GM21737 (cell line): ENCODE data around the gene C19orf85.
"Not testable (repeated sequence)": the region's sequence is repeated elsewhere in the genome, so short reads cannot be mapped to it uniquely, and the experiment has no call there.

Experiments
- ATAC-seq: cut with Tn5 transposase; IDR thresholded peaks from one replicate; pipeline ENCODE4 v1.9.1; 2021; ENCODE audit warnings: mild to moderate bottlenecking, moderate library complexity; ENCODE audit not compliant: unreplicated experiment

Gene C19orf85

DNA sequence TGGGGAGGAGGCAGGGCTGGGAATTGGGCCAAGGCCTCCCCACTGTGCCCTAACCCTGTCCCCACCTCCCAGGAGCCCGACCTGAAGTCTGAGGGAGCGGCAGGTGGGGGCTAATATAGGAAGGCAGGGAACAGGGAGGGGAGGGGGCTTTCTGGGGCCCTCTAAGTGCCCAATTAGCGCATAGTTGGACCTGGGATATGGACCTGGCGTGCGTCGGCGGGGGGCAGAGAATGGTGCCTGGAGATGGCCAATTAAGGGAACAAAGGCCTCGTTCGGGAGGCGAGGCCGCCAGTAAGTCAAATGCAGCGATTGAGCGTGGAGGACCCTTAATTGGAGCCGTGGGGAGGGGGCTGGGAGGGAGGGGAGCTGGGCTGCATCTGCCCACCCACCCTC is at the start of gene C19orf85:
Gene C19orf85 (minus strand): TSS at position 90 of the 393 bp plus-strand sequence. CDS start 197 bp downstream, outside the sequence.
- ATAC-seq = no peak

DNA sequence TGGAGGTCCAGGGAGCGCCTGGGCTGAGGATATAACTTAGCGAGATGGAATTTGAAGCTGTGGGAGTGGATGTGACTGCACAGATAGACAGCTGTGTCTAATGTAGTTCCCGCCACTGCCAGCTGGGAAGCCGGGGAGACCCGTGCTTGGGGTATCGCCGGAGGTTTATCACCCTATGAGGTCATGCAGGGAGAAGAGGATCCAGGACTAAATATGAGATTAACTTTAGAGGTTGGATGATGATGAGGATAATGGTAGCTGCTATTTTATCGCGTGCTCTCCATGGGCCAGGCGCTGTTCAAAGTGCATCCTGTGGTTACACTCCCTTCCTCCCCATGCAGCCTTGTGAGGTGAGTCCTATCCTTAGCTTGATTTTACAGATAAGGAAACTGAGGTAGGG is 43.6 kb upstream of the C19orf85 start:
- no peak for ATAC-seq

DNA sequence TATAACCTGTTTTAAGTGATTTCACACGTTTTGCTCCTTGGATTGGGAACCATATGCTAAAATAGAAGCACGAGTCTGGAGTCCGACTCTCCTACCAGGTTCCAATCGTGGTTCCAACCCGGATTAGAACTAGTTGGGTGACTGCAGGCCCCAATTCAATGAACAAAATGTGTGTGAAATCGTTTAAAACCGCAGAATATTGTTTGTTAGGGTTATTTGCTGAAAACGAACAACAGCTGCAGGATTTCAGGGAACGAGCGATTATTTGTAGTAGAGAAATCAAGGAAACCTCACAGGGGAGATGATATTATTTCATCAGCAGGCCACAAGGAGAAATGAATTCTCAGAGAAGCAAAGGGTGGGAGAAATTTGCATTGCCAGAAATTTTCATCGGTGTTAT is 40.4 kb upstream of the C19orf85 start:
- no peak for ATAC-seq

DNA sequence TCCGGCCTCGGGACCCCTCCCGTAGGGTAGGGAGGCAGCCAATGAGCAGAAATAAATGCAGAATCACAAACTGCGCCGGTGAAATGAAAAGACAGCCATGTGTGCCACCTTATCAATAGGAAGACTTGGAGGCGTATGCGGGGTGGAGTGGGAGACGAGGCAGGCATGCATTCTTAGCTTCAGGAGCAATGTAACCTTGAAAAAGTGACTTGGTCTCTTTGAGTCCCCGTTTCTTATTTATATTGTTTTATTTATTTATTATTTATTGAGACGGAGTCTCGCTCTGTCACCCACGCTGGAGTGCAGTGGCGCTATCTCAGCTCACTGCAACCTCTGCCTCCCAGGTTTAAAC is 39.7 kb upstream of the C19orf85 start:
- no peak for ATAC-seq

GRCh38 chr19:55503502-55504251 is 39.1 kb upstream of the C19orf85 start:
- ATAC-seq = peak; percentile 82

DNA sequence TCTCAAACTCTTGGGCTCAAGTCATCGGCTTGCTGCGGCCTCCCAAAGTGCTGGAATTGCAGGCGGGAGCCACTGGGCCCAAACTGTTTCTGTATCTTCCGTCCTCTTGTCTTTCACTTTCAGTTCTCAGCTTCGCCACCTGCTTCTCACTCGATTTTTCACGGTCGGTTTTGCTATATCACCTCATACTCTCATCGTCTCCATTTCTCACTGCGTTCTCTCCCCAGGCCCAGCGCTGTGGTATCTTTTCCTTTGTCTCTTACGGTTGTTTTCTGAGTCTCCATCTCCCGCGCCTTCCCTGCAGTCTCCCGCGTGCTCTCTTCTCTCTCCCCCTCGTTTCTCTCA is 38.6 kb upstream of the C19orf85 start:
- no peak for ATAC-seq

- ATAC-seq = no peak
Observed at GRCh38 chr19:55502197-55502952, 37.8 kb upstream of the C19orf85 start.

GRCh38 chr19:55500368-55500952 is 35.9 kb upstream of the C19orf85 start:
- ATAC-seq = no peak

- ATAC-seq = no peak
Observed at GRCh38 chr19:55498246-55498840, 33.8 kb upstream of the C19orf85 start.

DNA sequence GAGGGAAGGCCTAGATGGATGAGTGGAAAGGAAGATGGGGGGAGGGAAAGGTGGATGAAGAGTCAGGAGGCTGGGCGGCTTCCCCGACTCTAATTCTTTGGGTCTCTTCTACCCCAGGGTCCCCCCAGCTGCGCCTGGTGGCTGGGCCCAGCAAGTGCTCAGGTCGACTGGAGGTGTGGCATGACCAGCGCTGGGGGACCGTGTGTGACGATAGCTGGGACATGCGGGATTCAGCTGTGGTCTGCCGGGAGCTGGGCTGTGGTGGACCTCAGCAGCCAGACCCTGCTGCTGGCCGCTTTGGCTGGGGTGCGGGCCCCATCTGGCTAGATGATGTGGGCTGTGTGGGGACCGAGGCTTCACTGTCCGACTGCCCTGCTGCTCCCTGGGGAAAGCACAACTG is 33.2 kb upstream of the C19orf85 start:
- ATAC-seq = no peak

- ATAC-seq = not testable (repeated sequence)
Observed at GRCh38 chr19:55496820-55497219, 32.3 kb upstream of the C19orf85 start.

- ATAC-seq = no peak
Observed at GRCh38 chr19:55495646-55496349, 31.2 kb upstream of the C19orf85 start.

DNA sequence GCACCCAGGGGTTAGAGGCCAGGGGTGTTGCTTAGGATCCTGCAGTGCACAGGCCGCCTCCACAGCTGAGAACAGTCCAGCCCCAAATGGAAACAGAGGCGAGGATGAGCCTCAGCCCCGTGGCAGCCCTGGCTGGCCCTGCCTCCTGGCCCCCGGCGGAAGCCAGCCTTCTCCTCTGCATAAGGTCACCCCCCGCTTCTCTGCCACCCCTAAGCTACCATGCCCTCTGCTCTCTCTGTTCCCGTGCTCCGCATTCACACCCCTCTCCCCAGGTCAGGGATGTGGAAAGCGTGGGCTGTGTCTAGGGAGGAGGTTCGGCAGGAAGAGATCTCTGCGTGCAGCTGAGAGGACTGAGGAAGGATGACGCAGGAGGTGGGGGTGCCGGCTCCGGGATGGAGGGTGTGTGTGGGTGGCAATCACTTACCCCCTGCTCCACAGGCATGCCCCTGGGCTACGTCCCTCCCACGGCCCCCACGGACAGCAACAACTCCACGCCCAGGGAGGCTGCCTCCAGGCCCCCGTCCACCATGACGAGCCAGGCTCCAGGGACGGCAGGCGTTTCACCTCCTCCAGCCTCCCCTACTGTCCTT is 29.7 kb upstream of the C19orf85 start:
- no peak for ATAC-seq

- ATAC-seq = no peak
Observed at GRCh38 chr19:55493645-55494171, 29.2 kb upstream of the C19orf85 start.

GRCh38 chr19:55493052-55493644 is 28.6 kb upstream of the C19orf85 start:
- ATAC-seq = no peak

- no peak for ATAC-seq
Observed at GRCh38 chr19:55492362-55492944, 27.9 kb upstream of the C19orf85 start.

- no peak for ATAC-seq
Observed at GRCh38 chr19:55491546-55492360, 27.2 kb upstream of the C19orf85 start.

DNA sequence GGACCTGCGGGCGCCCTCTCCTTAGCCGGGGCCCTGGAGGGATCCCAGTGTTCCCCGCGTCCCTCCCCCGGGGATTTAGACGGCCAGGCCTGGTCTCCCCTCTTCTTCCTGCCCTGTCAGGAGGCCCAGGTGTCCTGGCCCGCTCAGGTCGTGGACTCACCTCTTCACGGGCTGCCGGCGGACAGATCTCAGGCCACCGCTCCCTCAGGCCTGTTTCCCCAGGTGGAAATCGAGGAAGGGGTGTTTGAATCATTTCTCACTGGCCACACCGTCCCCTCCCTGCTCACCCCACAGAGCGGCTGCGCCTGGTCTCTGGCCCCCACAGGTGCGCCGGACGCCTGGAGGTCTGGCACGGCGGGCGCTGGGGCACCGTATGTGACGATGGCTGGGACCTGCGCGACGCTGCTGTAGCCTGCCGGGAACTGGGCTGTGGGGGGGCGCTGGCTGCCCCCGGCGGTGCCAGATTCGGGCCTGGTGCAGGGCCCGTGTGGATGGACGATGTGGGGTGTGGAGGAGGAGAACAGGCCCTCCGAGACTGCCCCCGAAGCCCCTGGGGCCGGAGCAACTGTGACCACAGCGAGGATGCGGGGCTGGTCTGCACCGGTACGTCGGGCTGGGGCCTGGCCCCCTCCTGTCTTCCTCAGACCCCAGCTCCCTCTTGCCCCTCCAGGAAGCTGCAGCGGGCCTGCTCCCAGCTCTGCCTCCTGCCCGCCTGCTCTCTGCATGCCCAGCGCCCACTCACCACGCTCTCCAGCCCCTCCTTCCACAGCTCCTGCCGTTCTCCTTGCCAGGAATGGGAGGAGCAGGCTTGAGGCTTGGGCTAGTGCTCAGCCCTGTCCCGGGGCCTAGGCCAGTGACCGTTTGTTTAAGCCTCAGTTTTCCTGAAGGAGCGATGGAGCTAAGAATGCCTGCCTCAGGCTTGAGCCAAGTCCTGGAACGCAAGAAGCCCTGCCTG is 26.2 kb upstream of the C19orf85 start:
- no peak for ATAC-seq
